CD14-positive monocyte (primary cell): ENCODE measurements around the gene FARP1. TPM values are rescaled to one million over a fixed set of nuclear protein-coding genes. Genes with fewer than 3 reads are reported as not detected.
A peak's percentile ranks its signal among the peaks of the same experiment; 100 is the strongest.
"Not testable (repeated sequence)": the region's sequence is repeated elsewhere in the genome, so short reads cannot be mapped to it uniquely, and the experiment has no call there.

Experiments
- DNase-seq, 3 donors: peaks; one replicate each; pipeline ENCODE4 v3.0.0-alpha.2; 2011 to 2022
- H2AFZ ChIP-seq: 2 replicates; pipeline ENCODE4 v1.6.0; 2012; ENCODE audit warnings: mild to moderate bottlenecking, low read depth, low read length, inconsistent platforms; ENCODE audit not compliant: insufficient read depth, poor library complexity, severe bottlenecking
- H3K27ac ChIP-seq, 2 donors: 1 replicate in 1 of 2; 2 replicates in 1 of 2; pipeline ENCODE4 v1.5.1; 2012 to 2013; ENCODE audit warnings: low read length in 2 of 2, control low read depth in 1 of 2, inconsistent platforms in 1 of 2, low read depth in 1 of 2, mild to moderate bottlenecking in 1 of 2
- H3K27me3 ChIP-seq, 2 donors: one replicate each; pipeline versions ENCODE4 v1.6.0 to v1.6.1; 2011 to 2013; ENCODE audit warnings: low read length in 2 of 2; ENCODE audit not compliant: control insufficient read depth in 2 of 2, insufficient read depth in 2 of 2
- H3K36me3 ChIP-seq, 2 donors: replicated peaks in 1 of 2; 1 replicate in 1 of 2; 2 replicates in 1 of 2; pipeline versions ENCODE4 v1.5.1 to v1.6.1; 2012 to 2013; ENCODE audit warnings: low read length in 2 of 2, control low read depth in 1 of 2, inconsistent platforms in 1 of 2, mild to moderate bottlenecking in 1 of 2; ENCODE audit not compliant: insufficient read depth in 2 of 2, control insufficient read depth in 1 of 2
- H3K4me1 ChIP-seq, 2 donors: 1 replicate in 1 of 2; 2 replicates in 1 of 2; pipeline versions ENCODE4 v1.5.1 to v1.6.1; 2012 to 2013; ENCODE audit warnings: low read length in 2 of 2, control low read depth in 1 of 2, inconsistent platforms in 1 of 2, mild to moderate bottlenecking in 1 of 2, moderate library complexity in 1 of 2; ENCODE audit not compliant: insufficient read depth in 2 of 2, control insufficient read depth in 1 of 2
- H3K4me2 ChIP-seq: replicated peaks from 2 replicates; pipeline ENCODE3; 2012; ENCODE audit warnings: low read length, moderate library complexity, mild to moderate bottlenecking; ENCODE audit not compliant: poor library complexity, severe bottlenecking; ENCODE audit errors: extremely low read depth
- H3K4me3 ChIP-seq, 3 experiments: fragments of 200-600 bp in 1 of 3; sonication (generic) in 1 of 3; replicated peaks in 1 of 3; 1 replicate in 2 of 3; 2 replicates in 1 of 3; pipeline ENCODE4 v1.5.1; 2011 to 2013; ENCODE audit warnings: low read length in 3 of 3, mild to moderate bottlenecking in 3 of 3, control low read depth in 2 of 3, low read depth in 2 of 3, inconsistent platforms in 1 of 3, moderate library complexity in 1 of 3
- H3K79me2 ChIP-seq: 2 replicates; pipeline ENCODE4 v1.6.0; 2012; ENCODE audit warnings: mild to moderate bottlenecking, control low read depth, inconsistent platforms, low read length, moderate library complexity; ENCODE audit not compliant: insufficient read depth
- H3K9ac ChIP-seq: 2 replicates; pipeline ENCODE4 v1.6.0; 2017; ENCODE audit warnings: low read length, mild to moderate bottlenecking; ENCODE audit not compliant: insufficient read depth, poor library complexity, severe bottlenecking
- H3K9me3 ChIP-seq, 2 donors: replicated peaks in 1 of 2; 1 replicate in 1 of 2; 2 replicates in 1 of 2; pipeline versions ENCODE4 v1.5.1 to v1.6.1; 2012 to 2013; ENCODE audit warnings: low read length in 2 of 2, control low read depth in 1 of 2; ENCODE audit not compliant: control insufficient read depth in 1 of 2, insufficient read depth in 1 of 2
- H4K20me1 ChIP-seq: 2 replicates; pipeline ENCODE4 v1.6.0; 2012; ENCODE audit warnings: mild to moderate bottlenecking, low read length, control low read depth, moderate library complexity; ENCODE audit not compliant: insufficient read depth
- H3K27ac Mint-ChIP-seq, 7 donors: one replicate each; pipeline ENCODE4 v1.8.0; 2020; ENCODE audit warnings: mild to moderate bottlenecking in 7 of 7, mixed read lengths in 7 of 7, moderate library complexity in 6 of 7, inconsistent platforms in 2 of 7
- H3K27me3 Mint-ChIP-seq, 3 donors: one replicate each; pipeline ENCODE4 v1.8.0; 2021 to 2022; ENCODE audit warnings: low read depth in 3 of 3, mild to moderate bottlenecking in 3 of 3, mixed read lengths in 3 of 3, moderate library complexity in 3 of 3, inconsistent platforms in 1 of 3
- H3K36me3 Mint-ChIP-seq, 2 donors: one replicate each; pipeline ENCODE4 v1.8.0; 2020; ENCODE audit warnings: mixed read lengths in 2 of 2, inconsistent platforms in 1 of 2, mild to moderate bottlenecking in 1 of 2
- H3K4me1 Mint-ChIP-seq: one replicate; pipeline ENCODE4 v1.8.0; 2020; ENCODE audit warnings: mild to moderate bottlenecking, mixed read lengths
- H3K4me3 Mint-ChIP-seq, 2 donors: one replicate each; pipeline ENCODE4 v1.8.0; 2020; ENCODE audit warnings: mild to moderate bottlenecking in 2 of 2, mixed read lengths in 2 of 2, moderate library complexity in 1 of 2
- H3K9me3 Mint-ChIP-seq, 7 donors: one replicate each; pipeline ENCODE4 v1.8.0; 2020 to 2022; ENCODE audit warnings: mixed read lengths in 7 of 7, mild to moderate bottlenecking in 6 of 7, moderate library complexity in 6 of 7, inconsistent platforms in 2 of 7
- WGBS: methylation state at CpG from one replicate; pipeline ENCODE4 v1.1.5; 2013; ENCODE audit warnings: missing lambda C conversion rate; ENCODE audit not compliant: insufficient coverage; 5-methylcytosine and 5-hydroxymethylcytosine counted together
- intact Hi-C, 2 donors: fragments of 100-400 bp; cut with micrococcal nuclease; formaldehyde crosslinking; loops; one replicate each; pipeline versions ENCODE4 v1.15.0 to v1.15.1; 2023
- polyA plus RNA-seq, 3 donors: library from polyadenylated mRNA; depleted of rRNA in 1 of 3; unstranded in 2 of 3; stranded (reverse) in 1 of 3; fragments of 300-500 nt in 2 of 3; fragments of >200 nt in 1 of 3; fragmentation: Illumina TruSeq in 2 of 3; gene quantifications; 1 replicate in 2 of 3; 2 replicates in 1 of 3; pipeline ENCODE4 v1.2.3, GENCODE V29; 2012 to 2021
- TF ChIP-seq, protein P1 (sequence below): fragments of 200-600 bp; IDR thresholded peaks from one replicate; pipeline ENCODE4 v1.8.0; 2022; ENCODE audit warnings: antibody characterized with exemption, mild to moderate bottlenecking

Gene FARP1
- polyA plus RNA-seq, 3 donors: 0.01 to 0.16 (median 0.12) TPM

DNA sequence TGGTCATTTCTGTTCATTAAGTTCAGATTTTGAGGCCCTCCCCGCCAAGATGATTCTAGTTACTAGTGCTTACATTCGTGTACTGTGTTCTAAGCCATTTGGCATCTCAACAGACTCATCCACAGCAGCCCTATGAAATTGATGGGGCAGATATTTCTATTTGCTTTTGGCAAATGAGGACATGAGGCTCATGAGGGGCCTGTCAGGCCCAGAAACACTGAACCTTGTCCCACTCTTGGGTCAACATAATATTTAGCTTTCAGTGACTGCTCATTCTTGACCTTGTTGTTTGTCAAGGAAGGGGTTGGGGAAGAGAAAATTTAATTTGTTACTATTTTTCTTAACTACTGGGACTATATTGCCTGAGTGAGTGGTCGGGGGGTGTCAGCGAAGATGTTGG lies 126.5 kb downstream of the FARP1 start:
- H3K27ac ChIP-seq: no peak overlapping the region
- peaks cover 0 to 15% (median 2%) of the 10 kb centered on the region in 7 donors for H3K9me3 Mint-ChIP-seq
- no peak overlapping the region for H3K27ac Mint-ChIP-seq
- no peaks in the 10 kb centered on the region for H3K36me3 ChIP-seq
- H2AFZ ChIP-seq: no peak overlapping the region
- DNase-seq: no peak
- H4K20me1 ChIP-seq: no peaks in the 10 kb centered on the region
- no peak overlapping the region for H3K4me3 ChIP-seq
- TF ChIP-seq, protein P1, sequence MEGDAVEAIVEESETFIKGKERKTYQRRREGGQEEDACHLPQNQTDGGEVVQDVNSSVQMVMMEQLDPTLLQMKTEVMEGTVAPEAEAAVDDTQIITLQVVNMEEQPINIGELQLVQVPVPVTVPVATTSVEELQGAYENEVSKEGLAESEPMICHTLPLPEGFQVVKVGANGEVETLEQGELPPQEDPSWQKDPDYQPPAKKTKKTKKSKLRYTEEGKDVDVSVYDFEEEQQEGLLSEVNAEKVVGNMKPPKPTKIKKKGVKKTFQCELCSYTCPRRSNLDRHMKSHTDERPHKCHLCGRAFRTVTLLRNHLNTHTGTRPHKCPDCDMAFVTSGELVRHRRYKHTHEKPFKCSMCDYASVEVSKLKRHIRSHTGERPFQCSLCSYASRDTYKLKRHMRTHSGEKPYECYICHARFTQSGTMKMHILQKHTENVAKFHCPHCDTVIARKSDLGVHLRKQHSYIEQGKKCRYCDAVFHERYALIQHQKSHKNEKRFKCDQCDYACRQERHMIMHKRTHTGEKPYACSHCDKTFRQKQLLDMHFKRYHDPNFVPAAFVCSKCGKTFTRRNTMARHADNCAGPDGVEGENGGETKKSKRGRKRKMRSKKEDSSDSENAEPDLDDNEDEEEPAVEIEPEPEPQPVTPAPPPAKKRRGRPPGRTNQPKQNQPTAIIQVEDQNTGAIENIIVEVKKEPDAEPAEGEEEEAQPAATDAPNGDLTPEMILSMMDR: no peak
- H3K36me3 Mint-ChIP-seq: no peaks in the 10 kb centered on the region
- H3K27me3 Mint-ChIP-seq: peaks cover 0 to 6% (median 2%) of the 10 kb centered on the region in 3 donors
- no peak overlapping the region for H3K4me3 Mint-ChIP-seq
- no peak overlapping the region for H3K4me2 ChIP-seq
- H3K27me3 ChIP-seq: no peaks in the 10 kb centered on the region
- H3K79me2 ChIP-seq: no peaks in the 10 kb centered on the region
- H3K4me1 ChIP-seq: no peaks in the 10 kb centered on the region
- H3K9ac ChIP-seq: no peak overlapping the region
- intact Hi-C loops: no loop called here
- no peaks in the 10 kb centered on the region for H3K9me3 ChIP-seq
- no peaks in the 10 kb centered on the region for H3K4me1 Mint-ChIP-seq
- WGBS: 100% methylated on average over 1 of the region's 4 CpGs

- Mint-ChIP-seq H3K27me3 (peaks cover 0 to 6% (median 2%) of the 10 kb centered on the region in 3 donors), H3K27ac (peak overlapping the region in 1 of 7 donors; percentile 45), H3K9me3 (peaks cover 0 to 9% (median 2%) of the 10 kb centered on the region in 7 donors), H3K4me1 (no peaks in the 10 kb centered on the region), H3K4me3 (no peak overlapping the region), H3K36me3 (no peaks in the 10 kb centered on the region)
- no peak overlapping the region for H3K4me2 ChIP-seq
- H3K4me1 ChIP-seq: no peaks in the 10 kb centered on the region
- TF ChIP-seq, protein P1: no peak
- H3K27me3 ChIP-seq: no peaks in the 10 kb centered on the region
- no peak for DNase-seq
- no peaks in the 10 kb centered on the region for H3K9me3 ChIP-seq
- no peak overlapping the region for H3K9ac ChIP-seq
- no peak overlapping the region for H3K27ac ChIP-seq
- intact Hi-C loops: no loop called here
- no peaks in the 10 kb centered on the region for H3K36me3 ChIP-seq
- no peak overlapping the region for H3K4me3 ChIP-seq
- no peaks in the 10 kb centered on the region for H3K79me2 ChIP-seq
- no peaks in the 10 kb centered on the region for H4K20me1 ChIP-seq
- WGBS: 94% methylated on average over 6 of the region's 9 CpGs
- no peak overlapping the region for H2AFZ ChIP-seq
Observed at GRCh38 chr13:98270819-98271218, 127.9 kb downstream of the FARP1 start.

- H3K27me3 ChIP-seq, H3K4me1 ChIP-seq, H3K36me3 Mint-ChIP-seq, H4K20me1 ChIP-seq, H3K4me2 ChIP-seq, H3K27me3 Mint-ChIP-seq, H3K79me2 ChIP-seq, intact Hi-C loops, H3K9ac ChIP-seq, H3K4me3 ChIP-seq, DNase-seq, H3K4me1 Mint-ChIP-seq, H3K27ac Mint-ChIP-seq, H3K27ac ChIP-seq, H3K9me3 Mint-ChIP-seq, H3K36me3 ChIP-seq, H3K9me3 ChIP-seq, H2AFZ ChIP-seq, H3K4me3 Mint-ChIP-seq: not testable (repeated sequence)
- no CpG with 5 or more reads among the region's 3 CpGs for WGBS
Observed at GRCh38 chr13:98271646-98272045, 128.8 kb downstream of the FARP1 start.
